ENCODE measurements around the gene SLC10A7. TPM values are rescaled to one million over a fixed set of nuclear protein-coding genes. Genes with fewer than 3 reads are reported as not detected.

SLC10A7 gene
- total and polyA plus RNA-seq, 2 of the 13 experiments (the other 11 are each of a cell fraction or from before 2014, with no cell fraction given): 18.5 to 18.8 TPM

DNA sequence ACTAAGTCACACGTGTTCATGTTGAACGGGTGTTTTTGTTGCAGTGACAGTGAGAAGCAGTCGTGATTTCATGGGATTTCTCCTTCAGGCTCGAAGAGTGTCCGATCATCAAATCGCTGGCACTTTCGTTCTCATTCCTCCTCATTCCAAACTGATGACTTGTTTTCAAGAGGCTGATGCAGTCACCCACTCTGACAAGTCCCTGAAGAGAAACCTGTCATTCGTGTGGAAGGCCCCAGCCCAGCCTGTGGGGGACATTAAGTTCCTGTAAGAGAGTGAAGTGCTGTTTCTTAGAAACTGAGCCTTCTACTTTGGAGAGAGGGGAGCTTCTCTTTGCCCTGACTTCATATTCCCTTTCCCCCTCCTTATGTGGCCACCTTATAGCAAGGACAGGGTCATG lies 299.4 kb downstream of the SLC10A7 start:
- Histone ChIP-seq H3K9ac (ENCODE audit: insufficient read depth, low read depth, low read length) (no peak overlapping the region), H2AFZ (ENCODE audit: low read length) (no peak overlapping the region), H3K36me3 (replicated peaks in 1 of 2; ENCODE audit: control insufficient read depth in 1 of 2, insufficient read depth in 2 of 2, low read length in 2 of 2) (no peaks in the 10 kb centered on the region), H3K4me3 (replicated peaks in 1 of 3; ENCODE audit: insufficient read depth in 1 of 3, low read depth in 2 of 3, low read length in 3 of 3) (no peak overlapping the region), H3K9me3 (ENCODE audit: low read length) (no peaks in the 10 kb centered on the region), H3K27me3 (ENCODE audit: control insufficient read depth in 1 of 2, insufficient read depth in 2 of 2, low read length in 2 of 2) (peaks cover 0 to 13% of the 10 kb centered on the region in 2 experiments; a peak in 2 of 5 replicates), H3K4me2 (ENCODE audit: low read depth, low read length) (no peak overlapping the region), H3K79me2 (ENCODE audit: insufficient read depth, low read length) (no peaks in the 10 kb centered on the region), H3K27ac (ENCODE audit: extremely low read length, insufficient read depth, low read length) (no peak overlapping the region), H4K20me1 (ENCODE audit: insufficient read depth, low read length) (no peaks in the 10 kb centered on the region), H3K4me1 (ENCODE audit: insufficient read depth, low read length) (no peaks in the 10 kb centered on the region)
- CTCF ChIA-PET (ENCODE audit: low intra/inter-chr PET ratio, low total read pairs): no interaction called here
- no peak for ATAC-seq
- BruUV-seq (replicated peaks): no TSS peak
- intact Hi-C loops (cut with micrococcal nuclease; ENCODE audit: unreplicated experiment) (no loop called here), in situ Hi-C loops (cut with HindIII; ENCODE audit: extremely low pct_ligation_motif_present, low pct_unique_long_range_greater_than_20kb) (no loop called here)
- 30% methylated on average over 8 of the region's 8 CpGs for whole genome bisulfite sequencing (ENCODE audit: low lambda C conversion rate)
- FAIRE-seq: no peak
- no peak for DNase-seq (ENCODE audit: low spot score)
- POLR2A ChIA-PET: no interaction called here
- TF ChIP-seq NR1H2 (CRISPR knock-in tag; IDR thresholded peaks at IDR 0.05; ENCODE audit: borderline replicate concordance, low read depth) (no peak), ZNF569 (CRISPR knock-in tag; IDR thresholded peaks at IDR 0.05; ENCODE audit: borderline replicate concordance) (no peak), ZSCAN12 (CRISPR knock-in tag; IDR thresholded peaks at IDR 0.05) (no peak), ELF4 (CRISPR knock-in tag; IDR thresholded peaks at IDR 0.05; ENCODE audit: borderline replicate concordance) (no peak), SRY (CRISPR knock-in tag; IDR thresholded peaks at IDR 0.05) (no peak), RBM39 (IDR thresholded peaks at IDR 0.05; ENCODE audit: low read depth, low read length, poor library complexity, severe bottlenecking) (no peak), SRSF9 (IDR thresholded peaks at IDR 0.05; ENCODE audit: borderline replicate concordance, insufficient read depth, low read depth, low read length, poor library complexity, severe bottlenecking) (no peak), JUN (CRISPR knock-in tag; IDR thresholded peaks at IDR 0.05) (no peak), NCOA5 (CRISPR knock-in tag; IDR thresholded peaks at IDR 0.05) (no peak), ZNF562 (CRISPR knock-in tag; IDR thresholded peaks at IDR 0.05; ENCODE audit: borderline replicate concordance) (no peak), NFE2L2 (IDR thresholded peaks at IDR 0.05; ENCODE audit: low read length) (no peak)
- TF ChIP-seq, protein P1, sequence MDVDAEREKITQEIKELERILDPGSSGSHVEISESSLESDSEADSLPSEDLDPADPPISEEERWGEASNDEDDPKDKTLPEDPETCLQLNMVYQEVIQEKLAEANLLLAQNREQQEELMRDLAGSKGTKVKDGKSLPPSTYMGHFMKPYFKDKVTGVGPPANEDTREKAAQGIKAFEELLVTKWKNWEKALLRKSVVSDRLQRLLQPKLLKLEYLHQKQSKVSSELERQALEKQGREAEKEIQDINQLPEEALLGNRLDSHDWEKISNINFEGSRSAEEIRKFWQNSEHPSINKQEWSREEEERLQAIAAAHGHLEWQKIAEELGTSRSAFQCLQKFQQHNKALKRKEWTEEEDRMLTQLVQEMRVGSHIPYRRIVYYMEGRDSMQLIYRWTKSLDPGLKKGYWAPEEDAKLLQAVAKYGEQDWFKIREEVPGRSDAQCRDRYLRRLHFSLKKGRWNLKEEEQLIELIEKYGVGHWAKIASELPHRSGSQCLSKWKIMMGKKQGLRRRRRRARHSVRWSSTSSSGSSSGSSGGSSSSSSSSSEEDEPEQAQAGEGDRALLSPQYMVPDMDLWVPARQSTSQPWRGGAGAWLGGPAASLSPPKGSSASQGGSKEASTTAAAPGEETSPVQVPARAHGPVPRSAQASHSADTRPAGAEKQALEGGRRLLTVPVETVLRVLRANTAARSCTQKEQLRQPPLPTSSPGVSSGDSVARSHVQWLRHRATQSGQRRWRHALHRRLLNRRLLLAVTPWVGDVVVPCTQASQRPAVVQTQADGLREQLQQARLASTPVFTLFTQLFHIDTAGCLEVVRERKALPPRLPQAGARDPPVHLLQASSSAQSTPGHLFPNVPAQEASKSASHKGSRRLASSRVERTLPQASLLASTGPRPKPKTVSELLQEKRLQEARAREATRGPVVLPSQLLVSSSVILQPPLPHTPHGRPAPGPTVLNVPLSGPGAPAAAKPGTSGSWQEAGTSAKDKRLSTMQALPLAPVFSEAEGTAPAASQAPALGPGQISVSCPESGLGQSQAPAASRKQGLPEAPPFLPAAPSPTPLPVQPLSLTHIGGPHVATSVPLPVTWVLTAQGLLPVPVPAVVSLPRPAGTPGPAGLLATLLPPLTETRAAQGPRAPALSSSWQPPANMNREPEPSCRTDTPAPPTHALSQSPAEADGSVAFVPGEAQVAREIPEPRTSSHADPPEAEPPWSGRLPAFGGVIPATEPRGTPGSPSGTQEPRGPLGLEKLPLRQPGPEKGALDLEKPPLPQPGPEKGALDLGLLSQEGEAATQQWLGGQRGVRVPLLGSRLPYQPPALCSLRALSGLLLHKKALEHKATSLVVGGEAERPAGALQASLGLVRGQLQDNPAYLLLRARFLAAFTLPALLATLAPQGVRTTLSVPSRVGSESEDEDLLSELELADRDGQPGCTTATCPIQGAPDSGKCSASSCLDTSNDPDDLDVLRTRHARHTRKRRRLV (CRISPR knock-in tag; IDR thresholded peaks at IDR 0.05): no peak
- TF ChIP-seq, protein P2, sequence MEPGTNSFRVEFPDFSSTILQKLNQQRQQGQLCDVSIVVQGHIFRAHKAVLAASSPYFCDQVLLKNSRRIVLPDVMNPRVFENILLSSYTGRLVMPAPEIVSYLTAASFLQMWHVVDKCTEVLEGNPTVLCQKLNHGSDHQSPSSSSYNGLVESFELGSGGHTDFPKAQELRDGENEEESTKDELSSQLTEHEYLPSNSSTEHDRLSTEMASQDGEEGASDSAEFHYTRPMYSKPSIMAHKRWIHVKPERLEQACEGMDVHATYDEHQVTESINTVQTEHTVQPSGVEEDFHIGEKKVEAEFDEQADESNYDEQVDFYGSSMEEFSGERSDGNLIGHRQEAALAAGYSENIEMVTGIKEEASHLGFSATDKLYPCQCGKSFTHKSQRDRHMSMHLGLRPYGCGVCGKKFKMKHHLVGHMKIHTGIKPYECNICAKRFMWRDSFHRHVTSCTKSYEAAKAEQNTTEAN (CRISPR knock-in tag; conservative IDR thresholded peaks at IDR 0.05): no peak
- TF ChIP-seq, protein P3, sequence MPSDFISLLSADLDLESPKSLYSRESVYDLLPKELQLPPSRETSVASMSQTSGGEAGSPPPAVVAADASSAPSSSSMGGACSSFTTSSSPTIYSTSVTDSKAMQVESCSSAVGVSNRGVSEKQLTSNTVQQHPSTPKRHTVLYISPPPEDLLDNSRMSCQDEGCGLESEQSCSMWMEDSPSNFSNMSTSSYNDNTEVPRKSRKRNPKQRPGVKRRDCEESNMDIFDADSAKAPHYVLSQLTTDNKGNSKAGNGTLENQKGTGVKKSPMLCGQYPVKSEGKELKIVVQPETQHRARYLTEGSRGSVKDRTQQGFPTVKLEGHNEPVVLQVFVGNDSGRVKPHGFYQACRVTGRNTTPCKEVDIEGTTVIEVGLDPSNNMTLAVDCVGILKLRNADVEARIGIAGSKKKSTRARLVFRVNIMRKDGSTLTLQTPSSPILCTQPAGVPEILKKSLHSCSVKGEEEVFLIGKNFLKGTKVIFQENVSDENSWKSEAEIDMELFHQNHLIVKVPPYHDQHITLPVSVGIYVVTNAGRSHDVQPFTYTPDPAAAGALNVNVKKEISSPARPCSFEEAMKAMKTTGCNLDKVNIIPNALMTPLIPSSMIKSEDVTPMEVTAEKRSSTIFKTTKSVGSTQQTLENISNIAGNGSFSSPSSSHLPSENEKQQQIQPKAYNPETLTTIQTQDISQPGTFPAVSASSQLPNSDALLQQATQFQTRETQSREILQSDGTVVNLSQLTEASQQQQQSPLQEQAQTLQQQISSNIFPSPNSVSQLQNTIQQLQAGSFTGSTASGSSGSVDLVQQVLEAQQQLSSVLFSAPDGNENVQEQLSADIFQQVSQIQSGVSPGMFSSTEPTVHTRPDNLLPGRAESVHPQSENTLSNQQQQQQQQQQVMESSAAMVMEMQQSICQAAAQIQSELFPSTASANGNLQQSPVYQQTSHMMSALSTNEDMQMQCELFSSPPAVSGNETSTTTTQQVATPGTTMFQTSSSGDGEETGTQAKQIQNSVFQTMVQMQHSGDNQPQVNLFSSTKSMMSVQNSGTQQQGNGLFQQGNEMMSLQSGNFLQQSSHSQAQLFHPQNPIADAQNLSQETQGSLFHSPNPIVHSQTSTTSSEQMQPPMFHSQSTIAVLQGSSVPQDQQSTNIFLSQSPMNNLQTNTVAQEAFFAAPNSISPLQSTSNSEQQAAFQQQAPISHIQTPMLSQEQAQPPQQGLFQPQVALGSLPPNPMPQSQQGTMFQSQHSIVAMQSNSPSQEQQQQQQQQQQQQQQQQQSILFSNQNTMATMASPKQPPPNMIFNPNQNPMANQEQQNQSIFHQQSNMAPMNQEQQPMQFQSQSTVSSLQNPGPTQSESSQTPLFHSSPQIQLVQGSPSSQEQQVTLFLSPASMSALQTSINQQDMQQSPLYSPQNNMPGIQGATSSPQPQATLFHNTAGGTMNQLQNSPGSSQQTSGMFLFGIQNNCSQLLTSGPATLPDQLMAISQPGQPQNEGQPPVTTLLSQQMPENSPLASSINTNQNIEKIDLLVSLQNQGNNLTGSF (CRISPR knock-in tag; IDR thresholded peaks at IDR 0.05): no peak

Data from HepG2 (cell line).